ENCODE results near the gene CABP2. TPM values are rescaled to one million over a fixed set of nuclear protein-coding genes. Genes with fewer than 3 reads are reported as not detected.

The CABP2 gene
- total and polyA plus RNA-seq, 4 donors = not detected

- peaks cover 0 to 3% (median 1%) of the 10 kb centered on the region in 4 donors for H3K4me1 ChIP-seq (ENCODE audit: control insufficient read depth in 4 of 4, insufficient read depth in 4 of 4, low read length in 3 of 4)
- H3K27me3 ChIP-seq (ENCODE audit: control insufficient read depth in 4 of 4, insufficient read depth in 4 of 4, low read length in 3 of 4) = no peaks in the 10 kb centered on the region
- no peaks in the 10 kb centered on the region for H3K9me3 ChIP-seq (ENCODE audit: control insufficient read depth in 4 of 4, low read length in 3 of 4)
- no peak for DNase-seq (ENCODE audit: low spot score)
- no peak overlapping the region for H3K27ac ChIP-seq (ENCODE audit: low read depth in 1 of 2, low read length in 2 of 2)
- TF ChIP-seq YY1 (IDR thresholded peaks at IDR 0.05) = no peak
- no peak overlapping the region for H3K4me3 ChIP-seq (ENCODE audit: low read depth in 1 of 3, low read length in 3 of 3)
- WGBS = 19% methylated on average over 5 of the region's 5 CpGs
- no peak overlapping the region for H3K9ac ChIP-seq (ENCODE audit: low read depth in 1 of 2, low read length in 2 of 2)
- no peaks in the 10 kb centered on the region for H3K36me3 ChIP-seq (ENCODE audit: control insufficient read depth in 4 of 4, insufficient read depth in 3 of 4, low read depth in 1 of 4, low read length in 3 of 4)
Observed at GRCh38 chr11:67572305-67572704, 49.1 kb upstream of the CABP2 start.

- TF ChIP-seq REST (IDR thresholded peaks at IDR 0.05) (no peak), RAD21 (IDR thresholded peaks at IDR 0.05) (no peak), JUND (IDR thresholded peaks at IDR 0.05) (no peak), MAX (IDR thresholded peaks at IDR 0.05) (no peak), TAF1 (conservative IDR thresholded peaks at IDR 0.05) (no peak), RXRA (IDR thresholded peaks at IDR 0.05) (no peak), ATF3 (IDR thresholded peaks at IDR 0.05) (no peak), HNF4G (IDR thresholded peaks at IDR 0.05) (no peak), GABPA (IDR thresholded peaks at IDR 0.05 in 1 of 2, conservative IDR thresholded peaks at IDR 0.05 in 1 of 2) (no peak), EGR1 (IDR thresholded peaks at IDR 0.05; ENCODE audit: low read depth in 2 of 2) (no peak), FOXA1 (IDR thresholded peaks at IDR 0.05) (no peak), NR2F2 (IDR thresholded peaks at IDR 0.05) (no peak), SP1 (IDR thresholded peaks at IDR 0.05) (no peak), FOXA2 (IDR thresholded peaks at IDR 0.05) (no peak), HNF4A (conservative IDR thresholded peaks at IDR 0.05) (no peak), YY1 (IDR thresholded peaks at IDR 0.05) (no peak)
- TF ChIP-seq, protein P1, sequence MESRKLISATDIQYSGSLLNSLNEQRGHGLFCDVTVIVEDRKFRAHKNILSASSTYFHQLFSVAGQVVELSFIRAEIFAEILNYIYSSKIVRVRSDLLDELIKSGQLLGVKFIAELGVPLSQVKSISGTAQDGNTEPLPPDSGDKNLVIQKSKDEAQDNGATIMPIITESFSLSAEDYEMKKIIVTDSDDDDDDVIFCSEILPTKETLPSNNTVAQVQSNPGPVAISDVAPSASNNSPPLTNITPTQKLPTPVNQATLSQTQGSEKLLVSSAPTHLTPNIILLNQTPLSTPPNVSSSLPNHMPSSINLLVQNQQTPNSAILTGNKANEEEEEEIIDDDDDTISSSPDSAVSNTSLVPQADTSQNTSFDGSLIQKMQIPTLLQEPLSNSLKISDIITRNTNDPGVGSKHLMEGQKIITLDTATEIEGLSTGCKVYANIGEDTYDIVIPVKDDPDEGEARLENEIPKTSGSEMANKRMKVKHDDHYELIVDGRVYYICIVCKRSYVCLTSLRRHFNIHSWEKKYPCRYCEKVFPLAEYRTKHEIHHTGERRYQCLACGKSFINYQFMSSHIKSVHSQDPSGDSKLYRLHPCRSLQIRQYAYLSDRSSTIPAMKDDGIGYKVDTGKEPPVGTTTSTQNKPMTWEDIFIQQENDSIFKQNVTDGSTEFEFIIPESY (IDR thresholded peaks at IDR 0.05) = no peak
- TF ChIP-seq, protein P2, sequence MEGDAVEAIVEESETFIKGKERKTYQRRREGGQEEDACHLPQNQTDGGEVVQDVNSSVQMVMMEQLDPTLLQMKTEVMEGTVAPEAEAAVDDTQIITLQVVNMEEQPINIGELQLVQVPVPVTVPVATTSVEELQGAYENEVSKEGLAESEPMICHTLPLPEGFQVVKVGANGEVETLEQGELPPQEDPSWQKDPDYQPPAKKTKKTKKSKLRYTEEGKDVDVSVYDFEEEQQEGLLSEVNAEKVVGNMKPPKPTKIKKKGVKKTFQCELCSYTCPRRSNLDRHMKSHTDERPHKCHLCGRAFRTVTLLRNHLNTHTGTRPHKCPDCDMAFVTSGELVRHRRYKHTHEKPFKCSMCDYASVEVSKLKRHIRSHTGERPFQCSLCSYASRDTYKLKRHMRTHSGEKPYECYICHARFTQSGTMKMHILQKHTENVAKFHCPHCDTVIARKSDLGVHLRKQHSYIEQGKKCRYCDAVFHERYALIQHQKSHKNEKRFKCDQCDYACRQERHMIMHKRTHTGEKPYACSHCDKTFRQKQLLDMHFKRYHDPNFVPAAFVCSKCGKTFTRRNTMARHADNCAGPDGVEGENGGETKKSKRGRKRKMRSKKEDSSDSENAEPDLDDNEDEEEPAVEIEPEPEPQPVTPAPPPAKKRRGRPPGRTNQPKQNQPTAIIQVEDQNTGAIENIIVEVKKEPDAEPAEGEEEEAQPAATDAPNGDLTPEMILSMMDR (IDR thresholded peaks at IDR 0.05; ENCODE audit: low read depth, low read length, missing input control) = no peak
- no peaks in the 10 kb centered on the region for H3K9me3 ChIP-seq (ENCODE audit: control insufficient read depth in 4 of 4, low read length in 3 of 4)
- H3K4me1 ChIP-seq (ENCODE audit: control insufficient read depth in 4 of 4, insufficient read depth in 4 of 4, low read length in 3 of 4) = peaks cover 0 to 3% (median under 1%) of the 10 kb centered on the region in 4 donors
- no peak overlapping the region for H3K4me3 ChIP-seq (ENCODE audit: low read depth in 1 of 3, low read length in 3 of 3)
- no peak overlapping the region for H3K27ac ChIP-seq (ENCODE audit: low read depth in 1 of 2, low read length in 2 of 2)
- no peak for DNase-seq (ENCODE audit: low spot score)
- H3K9ac ChIP-seq (ENCODE audit: low read depth in 1 of 2, low read length in 2 of 2) = no peak overlapping the region
- 87% methylated on average over 6 of the region's 6 CpGs for WGBS
- H3K36me3 ChIP-seq (ENCODE audit: control insufficient read depth in 4 of 4, insufficient read depth in 3 of 4, low read depth in 1 of 4, low read length in 3 of 4) = no peaks in the 10 kb centered on the region
- no peaks in the 10 kb centered on the region for H3K27me3 ChIP-seq (ENCODE audit: control insufficient read depth in 4 of 4, insufficient read depth in 4 of 4, low read length in 3 of 4)
Observed at GRCh38 chr11:67571443-67571842, 48.2 kb upstream of the CABP2 start.
